ENCODE data around the gene C1QTNF1. TPM values are rescaled to one million over a fixed set of nuclear protein-coding genes. Genes with fewer than 3 reads are reported as not detected.

Gene C1QTNF1
- polyA plus RNA-seq, 1 donor (not counting 4 experiments of a cell fraction or from before 2014, with no cell fraction given): 6.6 TPM

DNA sequence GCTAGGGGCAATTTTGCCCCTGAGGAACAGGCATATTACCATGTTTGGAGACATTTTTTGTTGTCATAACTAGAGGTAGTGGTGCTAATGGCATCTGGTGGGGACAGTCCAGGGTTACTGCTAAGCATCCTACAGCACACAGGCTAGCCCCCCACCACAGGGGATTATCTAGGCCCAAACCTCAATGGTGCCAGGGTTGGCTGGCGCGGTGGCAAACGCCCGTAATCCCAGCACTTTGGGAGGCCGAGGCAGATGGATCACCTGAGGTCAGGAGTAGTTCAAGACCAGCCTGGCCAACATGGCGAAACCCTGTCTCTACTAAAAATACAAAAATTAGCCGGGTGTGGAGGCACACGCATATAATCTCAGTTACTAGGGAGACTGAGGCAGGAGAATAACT, 15.2 kb downstream of the C1QTNF1 start:
- Histone ChIP-seq H3K4me2 (ENCODE audit: control insufficient read depth, extremely low read depth, insufficient read depth, low read depth, low read length) (peak overlapping the region; percentile 42), H4K20me1 (ENCODE audit: control insufficient read depth, extremely low read depth, insufficient read depth, low read length) (no peaks in the 10 kb centered on the region), H3K79me2 (ENCODE audit: control insufficient read depth, insufficient read depth, low read length) (no peaks in the 10 kb centered on the region), H3K27me3 (ENCODE audit: control insufficient read depth, extremely low read depth, insufficient read depth, low read length) (no peaks in the 10 kb centered on the region), H3K9me3 (ENCODE audit: control insufficient read depth, low read depth, low read length) (no peaks in the 10 kb centered on the region), H3K4me3 (ENCODE audit: control insufficient read depth in 2 of 3, extremely low read depth in 1 of 3, insufficient read depth in 2 of 3, low read depth in 1 of 3, low read length in 3 of 3) (no peak overlapping the region), H3K9me1 (ENCODE audit: control insufficient read depth, extremely low read depth, insufficient read depth, low read length) (peaks cover 2% of the 10 kb centered on the region), H3K27ac (ENCODE audit: control insufficient read depth, insufficient read depth, low read length) (peak overlapping the region; percentile 84), H3K9ac (ENCODE audit: control insufficient read depth, extremely low read depth, insufficient read depth, low read length) (peak overlapping the region; percentile 73), H3K36me3 (ENCODE audit: control insufficient read depth in 2 of 2, extremely low read depth in 1 of 2, insufficient read depth in 2 of 2, low read length in 2 of 2) (no peaks in the 10 kb centered on the region), H3K4me1 (ENCODE audit: control insufficient read depth, extremely low read depth, insufficient read depth, low read length) (peaks cover 41% of the 10 kb centered on the region), H2AFZ (ENCODE audit: control insufficient read depth, low read length) (no peak overlapping the region)
- dilution Hi-C loops (cut with MboI; ENCODE audit: extremely low pct_ligation_motif_present, low sequenced_read_pairs): loop anchor here (25.0 kb wide), 1 partner anchor 348 kb away; no protein-coding TSS in a partner anchor
- TF ChIP-seq EZH2 (IDR thresholded peaks at IDR 0.05; ENCODE audit: low read length): no peak
- TF ChIP-seq, protein P1, sequence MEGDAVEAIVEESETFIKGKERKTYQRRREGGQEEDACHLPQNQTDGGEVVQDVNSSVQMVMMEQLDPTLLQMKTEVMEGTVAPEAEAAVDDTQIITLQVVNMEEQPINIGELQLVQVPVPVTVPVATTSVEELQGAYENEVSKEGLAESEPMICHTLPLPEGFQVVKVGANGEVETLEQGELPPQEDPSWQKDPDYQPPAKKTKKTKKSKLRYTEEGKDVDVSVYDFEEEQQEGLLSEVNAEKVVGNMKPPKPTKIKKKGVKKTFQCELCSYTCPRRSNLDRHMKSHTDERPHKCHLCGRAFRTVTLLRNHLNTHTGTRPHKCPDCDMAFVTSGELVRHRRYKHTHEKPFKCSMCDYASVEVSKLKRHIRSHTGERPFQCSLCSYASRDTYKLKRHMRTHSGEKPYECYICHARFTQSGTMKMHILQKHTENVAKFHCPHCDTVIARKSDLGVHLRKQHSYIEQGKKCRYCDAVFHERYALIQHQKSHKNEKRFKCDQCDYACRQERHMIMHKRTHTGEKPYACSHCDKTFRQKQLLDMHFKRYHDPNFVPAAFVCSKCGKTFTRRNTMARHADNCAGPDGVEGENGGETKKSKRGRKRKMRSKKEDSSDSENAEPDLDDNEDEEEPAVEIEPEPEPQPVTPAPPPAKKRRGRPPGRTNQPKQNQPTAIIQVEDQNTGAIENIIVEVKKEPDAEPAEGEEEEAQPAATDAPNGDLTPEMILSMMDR (optimal IDR thresholded peaks at IDR 0.05 in 1 of 3, IDR thresholded peaks at IDR 0.05 in 1 of 3, conservative IDR thresholded peaks at IDR 0.05 in 1 of 3; ENCODE audit: extremely low read depth in 1 of 3, insufficient read depth in 2 of 3, low read length in 3 of 3): no peak
- DNase-seq (ENCODE audit: low read depth, low spot score) (no peak), FAIRE-seq (no peak)

DNA sequence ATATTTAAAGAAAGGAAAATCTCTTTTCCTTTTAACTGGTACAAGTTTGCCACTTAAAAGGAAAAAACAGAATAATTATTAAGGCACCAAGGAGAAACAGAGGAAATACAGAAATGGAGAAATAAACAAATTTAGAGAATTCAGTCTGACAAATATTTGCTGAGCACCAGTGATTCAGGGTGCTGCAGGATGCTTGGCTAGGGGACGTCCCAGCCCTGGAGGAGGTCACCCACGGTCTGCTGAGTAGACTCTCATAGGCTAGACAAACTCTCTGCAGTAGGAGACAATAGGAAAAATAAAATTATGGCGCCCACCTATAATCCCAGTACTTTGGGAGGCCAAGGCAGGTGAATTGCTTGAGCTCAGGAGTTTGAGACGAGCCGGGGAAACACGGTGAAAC, 15.9 kb downstream of the C1QTNF1 start:
- Histone ChIP-seq H3K9me1 (ENCODE audit: control insufficient read depth, extremely low read depth, insufficient read depth, low read length) (peaks cover 2% of the 10 kb centered on the region), H3K4me3 (ENCODE audit: control insufficient read depth in 2 of 3, extremely low read depth in 1 of 3, insufficient read depth in 2 of 3, low read depth in 1 of 3, low read length in 3 of 3) (no peak overlapping the region), H3K9ac (ENCODE audit: control insufficient read depth, extremely low read depth, insufficient read depth, low read length) (no peak overlapping the region), H4K20me1 (ENCODE audit: control insufficient read depth, extremely low read depth, insufficient read depth, low read length) (no peaks in the 10 kb centered on the region), H3K4me1 (ENCODE audit: control insufficient read depth, extremely low read depth, insufficient read depth, low read length) (peaks cover 35% of the 10 kb centered on the region), H3K4me2 (ENCODE audit: control insufficient read depth, extremely low read depth, insufficient read depth, low read depth, low read length) (no peak overlapping the region), H3K27ac (ENCODE audit: control insufficient read depth, insufficient read depth, low read length) (no peak overlapping the region), H3K36me3 (ENCODE audit: control insufficient read depth in 2 of 2, extremely low read depth in 1 of 2, insufficient read depth in 2 of 2, low read length in 2 of 2) (no peaks in the 10 kb centered on the region), H3K27me3 (ENCODE audit: control insufficient read depth, extremely low read depth, insufficient read depth, low read length) (peaks cover under 1% of the 10 kb centered on the region), H3K79me2 (ENCODE audit: control insufficient read depth, insufficient read depth, low read length) (no peaks in the 10 kb centered on the region), H3K9me3 (ENCODE audit: control insufficient read depth, low read depth, low read length) (no peaks in the 10 kb centered on the region), H2AFZ (ENCODE audit: control insufficient read depth, low read length) (no peak overlapping the region)
- DNase-seq (ENCODE audit: low read depth, low spot score): no peak
- no peak for FAIRE-seq
- dilution Hi-C loops (cut with MboI; ENCODE audit: extremely low pct_ligation_motif_present, low sequenced_read_pairs): loop anchor here (25.0 kb wide), 1 partner anchor 347 kb away; no protein-coding TSS in a partner anchor
- TF ChIP-seq, protein P1 (optimal IDR thresholded peaks at IDR 0.05 in 1 of 3, IDR thresholded peaks at IDR 0.05 in 1 of 3, conservative IDR thresholded peaks at IDR 0.05 in 1 of 3; ENCODE audit: extremely low read depth in 1 of 3, insufficient read depth in 2 of 3, low read length in 3 of 3): no peak
- no peak for TF ChIP-seq EZH2 (IDR thresholded peaks at IDR 0.05; ENCODE audit: low read length)
